HEK293 (cell line): ENCODE results near the gene STMND1.

Source experiments
- CTCF ChIA-PET: fragments of 350-600 bp; formaldehyde crosslinking; extraction: SDS; loops from one replicate; lab custom pipeline; 2021; ENCODE audit warnings: antibody characterized with exemption; lab: Yijun Ruan, JAX
- POLR2A ChIA-PET: fragments of 300-600 bp; formaldehyde crosslinking; extraction: SDS; loops from one replicate; lab custom pipeline; 2020; ENCODE audit warnings: antibody characterized with exemption, inconsistent platforms; lab: Yijun Ruan, JAX
- H3K27ac ChIP-seq: fragments of 200-500 bp; sonication (Bioruptor generic); 2 replicates; pipeline ENCODE4 v1.5.1; 2014; ENCODE audit warnings: low read depth, low read length, control low read depth, inconsistent platforms; ENCODE audit errors: extremely low read depth
- H3K36me3 ChIP-seq, 2 experiments: fragments of 200-500 bp in 1 of 2; sonication (Bioruptor generic) in 1 of 2; 1 replicate in 1 of 2; 2 replicates in 1 of 2; pipeline ENCODE4 v1.5.1; 2014 to 2017; ENCODE audit warnings: inconsistent platforms in 2 of 2, low read length in 2 of 2; ENCODE audit not compliant: control insufficient read depth in 2 of 2, insufficient read depth in 1 of 2
- H3K4me1 ChIP-seq: fragments of 200-500 bp; sonication (Bioruptor generic); 2 replicates; pipeline ENCODE4 v1.5.1; 2014; ENCODE audit warnings: mild to moderate bottlenecking, low read length, inconsistent platforms; ENCODE audit not compliant: control insufficient read depth, insufficient read depth
- H3K4me3 ChIP-seq: 2 replicates; pipeline ENCODE4 v1.5.1; 2011; ENCODE audit warnings: low read depth, mild to moderate bottlenecking, control low read depth, low read length, moderate library complexity
- H3K9me3 ChIP-seq: fragments of 200-500 bp; sonication (Bioruptor generic); 2 replicates; pipeline ENCODE4 v1.5.1; 2014; ENCODE audit warnings: low read depth, low read length, inconsistent platforms; ENCODE audit not compliant: control insufficient read depth, insufficient read depth
- KLF8 ChIP-seq: fragments of 450-650 bp; formaldehyde crosslinking; IDR thresholded peaks from 2 replicates; pipeline ENCODE4 v1.5.1; 2016; ENCODE audit warnings: missing biosample characterization, missing genetic modification characterization
- MZF1 ChIP-seq: fragments of 450-650 bp; formaldehyde crosslinking; IDR thresholded peaks from 2 replicates; pipeline ENCODE4 v1.5.1; 2017; ENCODE audit warnings: missing biosample characterization, missing genetic modification characterization, borderline replicate concordance
- WT1 ChIP-seq: fragments of 450-650 bp; formaldehyde crosslinking; IDR thresholded peaks from 2 replicates; pipeline ENCODE4 v1.5.1; 2016; ENCODE audit warnings: missing biosample characterization, missing genetic modification characterization
- ZFHX2 ChIP-seq: fragments of 450-650 bp; formaldehyde crosslinking; conservative IDR thresholded peaks from 2 replicates; pipeline ENCODE4 v1.5.1; 2016; ENCODE audit warnings: missing biosample characterization, missing genetic modification characterization
- ZFP69B ChIP-seq: fragments of 450-650 bp; formaldehyde crosslinking; IDR thresholded peaks from 2 replicates; pipeline ENCODE4 v1.5.1; 2016; ENCODE audit warnings: missing biosample characterization, missing genetic modification characterization
- ZNF121 ChIP-seq: fragments of 450-650 bp; formaldehyde crosslinking; IDR thresholded peaks from 2 replicates; pipeline ENCODE4 v1.5.1; 2016; ENCODE audit warnings: missing biosample characterization, missing genetic modification characterization
- ZNF138 ChIP-seq: fragments of 450-650 bp; formaldehyde crosslinking; IDR thresholded peaks from 2 replicates; pipeline ENCODE4 v1.5.1; 2016; ENCODE audit warnings: missing biosample characterization, missing genetic modification characterization, borderline replicate concordance
- ZNF155 ChIP-seq: fragments of 450-650 bp; formaldehyde crosslinking; IDR thresholded peaks from 2 replicates; pipeline ENCODE4 v1.5.1; 2016; ENCODE audit warnings: missing biosample characterization, missing genetic modification characterization
- ZNF2 ChIP-seq: fragments of 450-650 bp; formaldehyde crosslinking; IDR thresholded peaks from 2 replicates; pipeline ENCODE4 v1.5.1; 2016; ENCODE audit warnings: missing biosample characterization, missing genetic modification characterization
- ZNF311 ChIP-seq: fragments of 450-650 bp; formaldehyde crosslinking; IDR thresholded peaks from 2 replicates; pipeline ENCODE4 v1.5.1; 2017; ENCODE audit warnings: missing biosample characterization, missing genetic modification characterization, borderline replicate concordance
- ZNF560 ChIP-seq: fragments of 450-650 bp; formaldehyde crosslinking; IDR thresholded peaks from 2 replicates; pipeline ENCODE4 v1.5.1; 2017; ENCODE audit warnings: missing biosample characterization, missing genetic modification characterization, borderline replicate concordance
- ZNF571 ChIP-seq: fragments of 450-650 bp; formaldehyde crosslinking; IDR thresholded peaks from 2 replicates; pipeline ENCODE4 v1.5.0; 2017; ENCODE audit warnings: missing biosample characterization, missing genetic modification characterization
- ZNF660 ChIP-seq: fragments of 450-650 bp; IDR thresholded peaks from 2 replicates; pipeline ENCODE4 v1.5.1; 2018; ENCODE audit warnings: missing biosample characterization, mild to moderate bottlenecking, missing genetic modification characterization
- ZNF670 ChIP-seq: fragments of 450-650 bp; formaldehyde crosslinking; IDR thresholded peaks from 2 replicates; pipeline ENCODE4 v1.5.1; 2016; ENCODE audit warnings: missing biosample characterization, missing genetic modification characterization, low read depth
- ZNF677 ChIP-seq: fragments of 450-650 bp; IDR thresholded peaks from 2 replicates; pipeline ENCODE4 v1.5.0; 2018; ENCODE audit warnings: missing biosample characterization, mild to moderate bottlenecking, missing genetic modification characterization, moderate library complexity
- ZNF76 ChIP-seq: fragments of 450-650 bp; formaldehyde crosslinking; IDR thresholded peaks from 2 replicates; pipeline ENCODE4; 2016; ENCODE audit warnings: low read depth, missing biosample characterization, missing genetic modification characterization, borderline replicate concordance
- ZNF768 ChIP-seq: fragments of 450-650 bp; formaldehyde crosslinking; IDR thresholded peaks from 2 replicates; pipeline ENCODE4 v1.5.1; 2018; ENCODE audit warnings: missing biosample characterization, mild to moderate bottlenecking, missing genetic modification characterization
- TF ChIP-seq, protein P1 (sequence below): fragments of 450-650 bp; formaldehyde crosslinking; IDR thresholded peaks from 2 replicates; pipeline ENCODE4 v1.5.1; 2016; ENCODE audit warnings: missing biosample characterization, missing genetic modification characterization, low read depth
- TF ChIP-seq, protein P2 (sequence below): fragments of 450-650 bp; formaldehyde crosslinking; IDR thresholded peaks from 2 replicates; pipeline ENCODE4 v1.5.1; 2017; ENCODE audit warnings: missing biosample characterization, missing genetic modification characterization
- TF ChIP-seq, protein P3 (sequence below): fragments of 450-650 bp; formaldehyde crosslinking; IDR thresholded peaks from 2 replicates; pipeline ENCODE4 v1.5.0; 2017; ENCODE audit warnings: missing biosample characterization, missing genetic modification characterization, borderline replicate concordance
- TF ChIP-seq, protein P4 (sequence below): fragments of 450-650 bp; formaldehyde crosslinking; IDR thresholded peaks from 2 replicates; pipeline ENCODE4 v1.5.1; 2016; ENCODE audit warnings: missing biosample characterization, missing genetic modification characterization

Gene STMND1

DNA sequence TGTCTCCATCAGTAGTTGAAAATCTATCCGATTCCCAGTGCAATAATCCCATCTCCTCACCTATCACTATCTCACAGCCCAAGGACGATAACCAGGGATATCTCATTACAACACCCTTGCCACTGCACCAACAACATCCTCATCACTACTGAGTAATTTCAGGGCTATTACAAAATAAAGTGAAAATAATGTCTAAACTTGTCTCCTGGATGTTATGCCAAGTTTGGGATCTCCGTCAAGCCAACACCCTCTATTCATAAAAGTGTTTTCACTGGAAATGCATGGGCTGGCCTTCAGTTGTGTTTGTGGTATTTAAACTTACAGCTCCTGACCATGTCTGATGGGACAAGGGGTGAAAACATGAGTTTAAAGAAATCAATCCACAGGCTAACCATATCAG, 42.0 kb upstream of the STMND1 start (continued):
- TF ChIP-seq, protein P1, sequence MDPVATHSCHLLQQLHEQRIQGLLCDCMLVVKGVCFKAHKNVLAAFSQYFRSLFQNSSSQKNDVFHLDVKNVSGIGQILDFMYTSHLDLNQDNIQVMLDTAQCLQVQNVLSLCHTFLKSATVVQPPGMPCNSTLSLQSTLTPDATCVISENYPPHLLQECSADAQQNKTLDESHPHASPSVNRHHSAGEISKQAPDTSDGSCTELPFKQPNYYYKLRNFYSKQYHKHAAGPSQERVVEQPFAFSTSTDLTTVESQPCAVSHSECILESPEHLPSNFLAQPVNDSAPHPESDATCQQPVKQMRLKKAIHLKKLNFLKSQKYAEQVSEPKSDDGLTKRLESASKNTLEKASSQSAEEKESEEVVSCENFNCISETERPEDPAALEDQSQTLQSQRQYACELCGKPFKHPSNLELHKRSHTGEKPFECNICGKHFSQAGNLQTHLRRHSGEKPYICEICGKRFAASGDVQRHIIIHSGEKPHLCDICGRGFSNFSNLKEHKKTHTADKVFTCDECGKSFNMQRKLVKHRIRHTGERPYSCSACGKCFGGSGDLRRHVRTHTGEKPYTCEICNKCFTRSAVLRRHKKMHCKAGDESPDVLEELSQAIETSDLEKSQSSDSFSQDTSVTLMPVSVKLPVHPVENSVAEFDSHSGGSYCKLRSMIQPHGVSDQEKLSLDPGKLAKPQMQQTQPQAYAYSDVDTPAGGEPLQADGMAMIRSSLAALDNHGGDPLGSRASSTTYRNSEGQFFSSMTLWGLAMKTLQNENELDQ: no peak
- TF ChIP-seq ZNF677 (tag by site-specific recombination) (no peak), ZNF571 (tag by site-specific recombination) (no peak), ZNF76 (tag by site-specific recombination) (no peak)
- TF ChIP-seq, protein P2, sequence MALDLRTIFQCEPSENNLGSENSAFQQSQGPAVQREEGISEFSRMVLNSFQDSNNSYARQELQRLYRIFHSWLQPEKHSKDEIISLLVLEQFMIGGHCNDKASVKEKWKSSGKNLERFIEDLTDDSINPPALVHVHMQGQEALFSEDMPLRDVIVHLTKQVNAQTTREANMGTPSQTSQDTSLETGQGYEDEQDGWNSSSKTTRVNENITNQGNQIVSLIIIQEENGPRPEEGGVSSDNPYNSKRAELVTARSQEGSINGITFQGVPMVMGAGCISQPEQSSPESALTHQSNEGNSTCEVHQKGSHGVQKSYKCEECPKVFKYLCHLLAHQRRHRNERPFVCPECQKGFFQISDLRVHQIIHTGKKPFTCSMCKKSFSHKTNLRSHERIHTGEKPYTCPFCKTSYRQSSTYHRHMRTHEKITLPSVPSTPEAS (tag by site-specific recombination): no peak

DNA sequence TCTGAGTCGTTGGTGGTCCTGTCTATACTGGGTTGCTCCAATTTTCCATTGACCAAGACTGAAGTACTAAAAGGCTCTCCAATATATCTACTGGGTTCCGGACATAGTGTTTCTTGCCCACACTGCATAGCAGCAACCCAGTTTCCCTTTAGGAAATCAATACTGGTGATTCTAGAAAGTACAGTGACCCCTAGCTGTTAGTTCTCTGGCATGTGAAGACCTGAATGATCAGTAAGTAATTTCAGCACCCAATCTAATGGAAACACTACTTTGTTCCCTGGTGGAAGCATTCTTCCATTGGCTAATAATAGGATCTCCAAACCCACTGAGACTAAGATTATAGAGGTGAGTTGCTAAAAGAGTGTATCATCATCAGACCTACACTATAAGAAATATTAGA, 40.8 kb upstream of the STMND1 start:
- Histone ChIP-seq H3K36me3 (no peaks in the 10 kb centered on the region), H3K9me3 (no peaks in the 10 kb centered on the region), H3K4me3 (no peak overlapping the region), H3K4me1 (no peaks in the 10 kb centered on the region), H3K27ac (no peak overlapping the region)
- ChIA-PET CTCF (interaction anchor here (0.7 to 1.2 kb wide), 3 partner anchors 9 to 38 kb away, joined by 3 to 4 read pairs (median 3); no protein-coding TSS in a partner anchor), POLR2A (no interaction called here)
- TF ChIP-seq MZF1 (tag by site-specific recombination) (no peak), ZNF768 (tag by site-specific recombination) (no peak), ZFHX2 (tag by site-specific recombination) (no peak), ZNF155 (no peak), WT1 (tag by site-specific recombination) (no peak), ZNF311 (no peak), ZNF2 (no peak), ZNF670 (tag by site-specific recombination) (no peak), ZNF560 (tag by site-specific recombination) (no peak), ZNF121 (no peak), ZNF138 (tag by site-specific recombination) (no peak), ZFP69B (tag by site-specific recombination) (no peak), ZNF660 (tag by site-specific recombination) (no peak), KLF8 (tag by site-specific recombination) (no peak)
- TF ChIP-seq, protein P3, sequence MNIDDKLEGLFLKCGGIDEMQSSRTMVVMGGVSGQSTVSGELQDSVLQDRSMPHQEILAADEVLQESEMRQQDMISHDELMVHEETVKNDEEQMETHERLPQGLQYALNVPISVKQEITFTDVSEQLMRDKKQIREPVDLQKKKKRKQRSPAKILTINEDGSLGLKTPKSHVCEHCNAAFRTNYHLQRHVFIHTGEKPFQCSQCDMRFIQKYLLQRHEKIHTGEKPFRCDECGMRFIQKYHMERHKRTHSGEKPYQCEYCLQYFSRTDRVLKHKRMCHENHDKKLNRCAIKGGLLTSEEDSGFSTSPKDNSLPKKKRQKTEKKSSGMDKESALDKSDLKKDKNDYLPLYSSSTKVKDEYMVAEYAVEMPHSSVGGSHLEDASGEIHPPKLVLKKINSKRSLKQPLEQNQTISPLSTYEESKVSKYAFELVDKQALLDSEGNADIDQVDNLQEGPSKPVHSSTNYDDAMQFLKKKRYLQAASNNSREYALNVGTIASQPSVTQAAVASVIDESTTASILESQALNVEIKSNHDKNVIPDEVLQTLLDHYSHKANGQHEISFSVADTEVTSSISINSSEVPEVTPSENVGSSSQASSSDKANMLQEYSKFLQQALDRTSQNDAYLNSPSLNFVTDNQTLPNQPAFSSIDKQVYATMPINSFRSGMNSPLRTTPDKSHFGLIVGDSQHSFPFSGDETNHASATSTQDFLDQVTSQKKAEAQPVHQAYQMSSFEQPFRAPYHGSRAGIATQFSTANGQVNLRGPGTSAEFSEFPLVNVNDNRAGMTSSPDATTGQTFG (tag by site-specific recombination): no peak
- TF ChIP-seq, protein P4, sequence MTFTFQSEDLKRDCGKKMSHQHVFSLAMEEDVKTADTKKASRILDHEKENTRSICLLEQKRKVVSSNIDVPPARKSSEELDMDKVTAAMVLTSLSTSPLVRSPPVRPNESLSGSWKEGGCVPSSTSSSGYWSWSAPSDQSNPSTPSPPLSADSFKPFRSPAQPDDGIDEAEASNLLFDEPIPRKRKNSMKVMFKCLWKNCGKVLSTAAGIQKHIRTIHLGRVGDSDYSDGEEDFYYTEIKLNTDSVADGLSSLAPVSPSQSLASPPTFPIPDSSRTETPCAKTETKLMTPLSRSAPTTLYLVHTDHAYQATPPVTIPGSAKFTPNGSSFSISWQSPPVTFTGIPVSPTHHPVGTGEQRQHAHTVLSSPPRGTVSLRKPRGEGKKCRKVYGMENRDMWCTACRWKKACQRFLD (tag by site-specific recombination): no peak
